RWPE2 (cell line): ENCODE data around the gene PROC.

ENCODE experiments used
- ATAC-seq: fragments of 200-7000 bp; cut with Tn5 transposase; 3 replicates; pipeline ENCODE4 v1.9.1; 2021; ENCODE audit warnings: low read depth
- DNase-seq: peaks from one replicate; pipeline ENCODE4 v3.0.0-alpha.2; 2020; ENCODE audit warnings: low spot score
- H3K27ac ChIP-seq: fragments of 450-650 bp; 2 replicates; pipeline ENCODE4 v1.5.1; 2017; ENCODE audit warnings: mild to moderate bottlenecking; ENCODE audit not compliant: poor library complexity, severe bottlenecking
- H3K27me3 ChIP-seq: fragments of 250-450 bp; sonication (Bioruptor Pico); 2 replicates; pipeline ENCODE4 v1.5.1; 2021; ENCODE audit warnings: mild to moderate bottlenecking, moderate library complexity; ENCODE audit not compliant: insufficient read depth, poor library complexity, severe bottlenecking
- H3K36me3 ChIP-seq: fragments of 250-450 bp; sonication (Bioruptor Pico); 2 replicates; pipeline ENCODE4 v1.5.1; 2020; ENCODE audit warnings: low read depth, mild to moderate bottlenecking, moderate library complexity
- H3K4me1 ChIP-seq: fragments of 250-450 bp; sonication (Bioruptor Pico); 2 replicates; pipeline ENCODE4 v1.5.1; 2021; ENCODE audit warnings: mild to moderate bottlenecking, moderate library complexity; ENCODE audit not compliant: insufficient read depth, poor library complexity, severe bottlenecking
- H3K4me3 ChIP-seq: fragments of 250-450 bp; sonication (Bioruptor Pico); 2 replicates; pipeline ENCODE4 v1.5.1; 2021; ENCODE audit warnings: mild to moderate bottlenecking, moderate library complexity; ENCODE audit not compliant: severe bottlenecking
- H3K9me3 ChIP-seq: fragments of 250-450 bp; sonication (Bioruptor Pico); 2 replicates; pipeline ENCODE4 v1.5.1; 2021; ENCODE audit warnings: mild to moderate bottlenecking, moderate library complexity; ENCODE audit not compliant: severe bottlenecking
- TF ChIP-seq, protein P1 (sequence below): fragments of 450-650 bp; IDR thresholded peaks from one replicate; pipeline ENCODE4 v1.5.1; 2017; ENCODE audit warnings: mild to moderate bottlenecking, moderate library complexity; ENCODE audit not compliant: poor library complexity, severe bottlenecking

PROC gene

GRCh38 chr2:127471286-127471988 lies 53.2 kb downstream of the PROC start:
- Histone ChIP-seq H3K27me3 (no peaks in the 10 kb centered on the region), H3K9me3 (no peaks in the 10 kb centered on the region), H3K36me3 (peaks cover 7% of the 10 kb centered on the region), H3K4me1 (no peaks in the 10 kb centered on the region), H3K4me3 (no peak overlapping the region), H3K27ac (no peak overlapping the region)
- no peak for DNase-seq
- ATAC-seq: no peak
- TF ChIP-seq, protein P1, sequence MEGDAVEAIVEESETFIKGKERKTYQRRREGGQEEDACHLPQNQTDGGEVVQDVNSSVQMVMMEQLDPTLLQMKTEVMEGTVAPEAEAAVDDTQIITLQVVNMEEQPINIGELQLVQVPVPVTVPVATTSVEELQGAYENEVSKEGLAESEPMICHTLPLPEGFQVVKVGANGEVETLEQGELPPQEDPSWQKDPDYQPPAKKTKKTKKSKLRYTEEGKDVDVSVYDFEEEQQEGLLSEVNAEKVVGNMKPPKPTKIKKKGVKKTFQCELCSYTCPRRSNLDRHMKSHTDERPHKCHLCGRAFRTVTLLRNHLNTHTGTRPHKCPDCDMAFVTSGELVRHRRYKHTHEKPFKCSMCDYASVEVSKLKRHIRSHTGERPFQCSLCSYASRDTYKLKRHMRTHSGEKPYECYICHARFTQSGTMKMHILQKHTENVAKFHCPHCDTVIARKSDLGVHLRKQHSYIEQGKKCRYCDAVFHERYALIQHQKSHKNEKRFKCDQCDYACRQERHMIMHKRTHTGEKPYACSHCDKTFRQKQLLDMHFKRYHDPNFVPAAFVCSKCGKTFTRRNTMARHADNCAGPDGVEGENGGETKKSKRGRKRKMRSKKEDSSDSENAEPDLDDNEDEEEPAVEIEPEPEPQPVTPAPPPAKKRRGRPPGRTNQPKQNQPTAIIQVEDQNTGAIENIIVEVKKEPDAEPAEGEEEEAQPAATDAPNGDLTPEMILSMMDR: no peak

DNA sequence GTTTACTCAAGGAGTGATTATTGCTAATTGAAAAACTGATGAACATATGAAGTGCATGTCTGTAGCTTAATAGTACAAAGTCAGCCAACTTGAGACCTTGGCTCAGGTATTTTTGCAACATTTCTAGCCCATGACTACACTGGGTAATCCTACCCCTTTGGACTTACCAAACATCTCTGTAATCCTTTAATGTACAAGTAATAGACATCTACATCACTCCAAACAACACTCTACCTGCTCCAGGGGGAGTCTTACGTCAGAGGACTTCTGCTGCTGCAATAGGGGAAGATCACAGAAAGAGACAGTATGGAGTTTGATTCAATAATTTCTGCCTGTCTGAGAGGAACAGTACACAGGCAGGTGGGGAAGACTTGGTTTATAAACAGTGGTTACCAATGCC lies 54.0 kb downstream of the PROC start:
- no peaks in the 10 kb centered on the region for H3K9me3 ChIP-seq
- H3K27me3 ChIP-seq: no peaks in the 10 kb centered on the region
- ATAC-seq: peak; percentile 33; the same call in 1 of the 3 replicates
- TF ChIP-seq, protein P1: no peak
- H3K36me3 ChIP-seq: peaks cover 7% of the 10 kb centered on the region
- no peak for DNase-seq
- H3K4me1 ChIP-seq: no peaks in the 10 kb centered on the region
- H3K27ac ChIP-seq: no peak overlapping the region
- H3K4me3 ChIP-seq: no peak overlapping the region

GRCh38 chr2:127475788-127476187 lies 57.6 kb downstream of the PROC start:
- Histone ChIP-seq H3K27me3 (no peaks in the 10 kb centered on the region), H3K27ac (no peak overlapping the region), H3K4me1 (no peaks in the 10 kb centered on the region), H3K36me3 (peaks cover 2% of the 10 kb centered on the region), H3K9me3 (no peaks in the 10 kb centered on the region), H3K4me3 (no peak overlapping the region)
- ATAC-seq (no peak), DNase-seq (no peak)
- TF ChIP-seq, protein P1: no peak
